ENCODE data around the gene EEFSEC. TPM values are rescaled to one million over a fixed set of nuclear protein-coding genes. Genes with fewer than 3 reads are reported as not detected.
"Not testable (repeated sequence)": the region's sequence is repeated elsewhere in the genome, so short reads cannot be mapped to it uniquely, and the experiment has no call there.

The EEFSEC gene
- total and polyA plus RNA-seq, 2 experiments from 2014 or later, result 26.7 to 47.9 TPM

GRCh38 chr3:128146201-128146600 is 7.1 kb upstream of the EEFSEC start:
- no peak overlapping the region for H3K27ac ChIP-seq
- no peak for DNase-seq (ENCODE audit: low read depth in 1 of 2, low spot score in 1 of 2)
- no peaks in the 10 kb centered on the region for H3K4me1 ChIP-seq (ENCODE audit: low read depth)
- TF ChIP-seq CTCF (IDR thresholded peaks at IDR 0.05; ENCODE audit: low read depth, low read length), result no peak
- no peaks in the 10 kb centered on the region for H3K36me3 ChIP-seq
- no peaks in the 10 kb centered on the region for H3K9me3 ChIP-seq (ENCODE audit: low read depth)
- no peak overlapping the region for H3K4me3 ChIP-seq
- peaks cover 10% of the 10 kb centered on the region for H3K27me3 ChIP-seq

- Histone ChIP-seq H3K9me3 (ENCODE audit: low read depth) (no peaks in the 10 kb centered on the region), H3K4me3 (no peak overlapping the region), H3K36me3 (no peaks in the 10 kb centered on the region), H3K4me1 (ENCODE audit: low read depth) (peaks cover 7% of the 10 kb centered on the region), H3K27ac (no peak overlapping the region), H3K27me3 (peaks cover 10% of the 10 kb centered on the region)
- DNase-seq (ENCODE audit: low read depth in 1 of 2, low spot score in 1 of 2), result peak in 1 of 2 donors; percentile 26
- TF ChIP-seq CTCF (IDR thresholded peaks at IDR 0.05; ENCODE audit: low read depth, low read length), result no peak
These were observed 3.6 kb upstream of the EEFSEC start for GRCh38 chr3:128149650-128150049.

- TF ChIP-seq CTCF (IDR thresholded peaks at IDR 0.05; ENCODE audit: low read depth, low read length), result no peak
- Histone ChIP-seq H3K4me3 (no peak overlapping the region), H3K27me3 (peaks cover 10% of the 10 kb centered on the region), H3K4me1 (ENCODE audit: low read depth) (peaks cover 7% of the 10 kb centered on the region), H3K9me3 (ENCODE audit: low read depth) (no peaks in the 10 kb centered on the region), H3K27ac (no peak overlapping the region), H3K36me3 (no peaks in the 10 kb centered on the region)
- no peak for DNase-seq (ENCODE audit: low read depth in 1 of 2, low spot score in 1 of 2)
These were observed 1.5 kb upstream of the EEFSEC start for GRCh38 chr3:128151758-128152274.

- H3K9me3 ChIP-seq (ENCODE audit: low read depth), result no peaks in the 10 kb centered on the region
- H3K27me3 ChIP-seq, result peaks cover 10% of the 10 kb centered on the region
- H3K36me3 ChIP-seq, result no peaks in the 10 kb centered on the region
- peaks cover 7% of the 10 kb centered on the region for H3K4me1 ChIP-seq (ENCODE audit: low read depth)
- no peak for TF ChIP-seq CTCF (IDR thresholded peaks at IDR 0.05; ENCODE audit: low read depth, low read length)
- H3K27ac ChIP-seq, result peak overlapping the region; percentile 76
- H3K4me3 ChIP-seq, result peak overlapping the region; percentile 71
- no peak for DNase-seq (ENCODE audit: low read depth in 1 of 2, low spot score in 1 of 2)
These were observed 694 bp upstream of the EEFSEC start for GRCh38 chr3:128152419-128153155.

- H3K36me3 ChIP-seq, result not testable (repeated sequence)
These were observed 1.1 kb downstream of the EEFSEC start for GRCh38 chr3:128154354-128154753.

GRCh38 chr3:128155616-128156360 is 2.5 kb downstream of the EEFSEC start:
- no peak for DNase-seq (ENCODE audit: low read depth in 1 of 2, low spot score in 1 of 2)
- Histone ChIP-seq H3K9me3 (ENCODE audit: low read depth) (no peaks in the 10 kb centered on the region), H3K4me1 (ENCODE audit: low read depth) (peaks cover 7% of the 10 kb centered on the region), H3K36me3 (no peaks in the 10 kb centered on the region), H3K4me3 (no peak overlapping the region), H3K27me3 (no peaks in the 10 kb centered on the region), H3K27ac (no peak overlapping the region)
- TF ChIP-seq CTCF (IDR thresholded peaks at IDR 0.05; ENCODE audit: low read depth, low read length), result no peak

More at GRCh38 chr3:128154354-128154753, 1.1 kb downstream of the EEFSEC start:
- peak overlapping the region; percentile 71 for H3K4me3 ChIP-seq
- DNase-seq (ENCODE audit: low read depth in 1 of 2, low spot score in 1 of 2); H3K27me3 ChIP-seq; H3K4me1 ChIP-seq (ENCODE audit: low read depth); H3K27ac ChIP-seq; H3K9me3 ChIP-seq (ENCODE audit: low read depth): not testable (repeated sequence)

All from cardiac muscle cell (in vitro differentiated cells and primary cell).